ENCODE data around the gene LIMK2. TPM values are rescaled to one million over a fixed set of nuclear protein-coding genes. Genes with fewer than 3 reads are reported as not detected.
A peak's percentile ranks its signal among the peaks of the same experiment; 100 is the strongest.
"Not testable (repeated sequence)": the region's sequence is repeated elsewhere in the genome, so short reads cannot be mapped to it uniquely, and the experiment has no call there.

Gene LIMK2
- total and polyA plus RNA-seq, 9 of the 15 experiments (the other 6 are each of a cell fraction or from before 2014, with no cell fraction given) = 1.1 to 14.5 (median 8.5) TPM

GRCh38 chr22:31170971-31171370 lies 41.1 kb upstream of the LIMK2 start:
- no peak for TF ChIP-seq SRSF1 (IDR thresholded peaks at IDR 0.05; ENCODE audit: low read depth, low read length)
- TF ChIP-seq, protein P1, sequence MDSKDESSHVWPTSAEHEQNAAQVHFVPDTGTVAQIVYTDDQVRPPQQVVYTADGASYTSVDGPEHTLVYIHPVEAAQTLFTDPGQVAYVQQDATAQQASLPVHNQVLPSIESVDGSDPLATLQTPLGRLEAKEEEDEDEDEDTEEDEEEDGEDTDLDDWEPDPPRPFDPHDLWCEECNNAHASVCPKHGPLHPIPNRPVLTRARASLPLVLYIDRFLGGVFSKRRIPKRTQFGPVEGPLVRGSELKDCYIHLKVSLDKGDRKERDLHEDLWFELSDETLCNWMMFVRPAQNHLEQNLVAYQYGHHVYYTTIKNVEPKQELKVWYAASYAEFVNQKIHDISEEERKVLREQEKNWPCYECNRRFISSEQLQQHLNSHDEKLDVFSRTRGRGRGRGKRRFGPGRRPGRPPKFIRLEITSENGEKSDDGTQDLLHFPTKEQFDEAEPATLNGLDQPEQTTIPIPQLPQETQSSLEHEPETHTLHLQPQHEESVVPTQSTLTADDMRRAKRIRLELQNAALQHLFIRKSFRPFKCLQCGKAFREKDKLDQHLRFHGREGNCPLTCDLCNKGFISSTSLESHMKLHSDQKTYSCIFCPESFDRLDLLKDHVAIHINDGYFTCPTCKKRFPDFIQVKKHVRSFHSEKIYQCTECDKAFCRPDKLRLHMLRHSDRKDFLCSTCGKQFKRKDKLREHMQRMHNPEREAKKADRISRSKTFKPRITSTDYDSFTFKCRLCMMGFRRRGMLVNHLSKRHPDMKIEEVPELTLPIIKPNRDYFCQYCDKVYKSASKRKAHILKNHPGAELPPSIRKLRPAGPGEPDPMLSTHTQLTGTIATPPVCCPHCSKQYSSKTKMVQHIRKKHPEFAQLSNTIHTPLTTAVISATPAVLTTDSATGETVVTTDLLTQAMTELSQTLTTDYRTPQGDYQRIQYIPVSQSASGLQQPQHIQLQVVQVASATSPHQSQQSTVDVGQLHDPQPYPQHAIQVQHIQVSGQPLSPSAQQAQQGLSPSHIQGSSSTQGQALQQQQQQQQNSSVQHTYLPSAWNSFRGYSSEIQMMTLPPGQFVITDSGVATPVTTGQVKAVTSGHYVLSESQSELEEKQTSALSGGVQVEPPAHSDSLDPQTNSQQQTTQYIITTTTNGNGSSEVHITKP (IDR thresholded peaks at IDR 0.05; ENCODE audit: partially characterized antibody) = peak; percentile 8
- TF ChIP-seq ZC3H11A (IDR thresholded peaks at IDR 0.05; ENCODE audit: low read depth, low read length) = 0 out of 2 replicates have a peak, but pooled peaks have one; percentile 44
- FAIRE-seq (no peak), ATAC-seq (no peak), DNase-seq (ENCODE audit: extremely low read depth in 1 of 4, low spot score in 3 of 4) (no peak)
- Histone ChIP-seq H3K9ac (ENCODE audit: insufficient read depth in 1 of 2, low read depth in 2 of 2, low read length in 2 of 2) (no peak overlapping the region), H3K4me3 (no peak overlapping the region), H2AFZ (ENCODE audit: low read depth, low read length) (no peak overlapping the region), H3K4me2 (ENCODE audit: insufficient read depth, low read length) (no peak overlapping the region), H4K20me1 (replicated peaks; ENCODE audit: control insufficient read depth, insufficient read depth, low read length) (no peaks in the 10 kb centered on the region), H3K27me3 (ENCODE audit: control insufficient read depth in 2 of 2, insufficient read depth in 2 of 2, low read length in 2 of 2) (no peaks in the 10 kb centered on the region), H3K4me1 (replicated peaks in 1 of 2; ENCODE audit: control insufficient read depth in 2 of 2, insufficient read depth in 2 of 2, low read length in 2 of 2) (no peaks in the 10 kb centered on the region), H3K36me3 (ENCODE audit: control insufficient read depth, insufficient read depth, low read length) (no peaks in the 10 kb centered on the region), H3K9me1 (ENCODE audit: control insufficient read depth, insufficient read depth, low read length) (no peaks in the 10 kb centered on the region), H3K79me2 (ENCODE audit: control insufficient read depth, insufficient read depth, low read length) (no peaks in the 10 kb centered on the region; the same call in 2 of the 3 replicates), H3K27ac (ENCODE audit: extremely low read depth, low read depth, low read length) (no peak overlapping the region), H3K9me3 (replicated peaks; ENCODE audit: control insufficient read depth, insufficient read depth, low read depth, low read length) (no peaks in the 10 kb centered on the region)
- intact Hi-C loops (cut with micrococcal nuclease) = no loop called here
- no TSS peak for BruUV-seq (replicated peaks)
- CTCF ChIA-PET (ENCODE audit: low intra/inter-chr PET ratio) = no interaction called here
- in situ Hi-C loops (cut with MboI) = no loop called here
- POLR2A ChIA-PET = interaction anchor here (0.7 kb wide), 1 partner anchor 46 kb away, joined by 3 read pairs; no protein-coding TSS in a partner anchor
- no CpG with 5 or more reads among the region's 4 CpGs for WGBS (ENCODE audit: insufficient coverage, low coverage, missing lambda C conversion rate)

DNA sequence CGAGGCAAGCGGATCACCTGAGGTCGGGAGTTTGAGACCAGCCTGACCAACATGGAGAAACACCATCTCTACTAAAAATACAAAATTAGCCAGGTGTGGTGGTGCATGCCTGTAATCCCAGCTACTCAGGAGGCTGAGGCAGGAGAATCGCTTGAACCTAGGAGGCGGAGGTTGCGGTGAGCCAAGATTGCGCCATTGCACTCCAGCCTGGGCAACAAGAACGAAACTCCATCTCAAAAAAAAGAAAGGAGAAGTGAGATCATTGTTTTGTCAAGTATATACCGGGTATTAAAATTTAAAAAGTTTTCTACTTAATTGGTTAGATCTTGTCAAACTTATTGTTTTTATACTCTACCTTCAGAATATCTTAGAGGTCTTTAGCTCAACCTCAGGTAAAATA lies 40.4 kb upstream of the LIMK2 start:
- H3K27ac ChIP-seq (ENCODE audit: extremely low read depth, low read depth, low read length); POLR2A ChIA-PET; ATAC-seq; in situ Hi-C loops (cut with MboI); CTCF ChIA-PET (ENCODE audit: low intra/inter-chr PET ratio); DNase-seq (ENCODE audit: extremely low read depth in 1 of 4, low spot score in 3 of 4); H3K4me3 ChIP-seq; H3K36me3 ChIP-seq (ENCODE audit: control insufficient read depth, insufficient read depth, low read length); H4K20me1 ChIP-seq (replicated peaks; ENCODE audit: control insufficient read depth, insufficient read depth, low read length); FAIRE-seq; H3K9me1 ChIP-seq (ENCODE audit: control insufficient read depth, insufficient read depth, low read length); H3K9ac ChIP-seq (ENCODE audit: insufficient read depth in 1 of 2, low read depth in 2 of 2, low read length in 2 of 2); intact Hi-C loops (cut with micrococcal nuclease); H3K79me2 ChIP-seq (ENCODE audit: control insufficient read depth, insufficient read depth, low read length); H3K27me3 ChIP-seq (ENCODE audit: control insufficient read depth in 2 of 2, insufficient read depth in 2 of 2, low read length in 2 of 2); H3K4me2 ChIP-seq (ENCODE audit: insufficient read depth, low read length); H3K4me1 ChIP-seq (replicated peaks in 1 of 2; ENCODE audit: control insufficient read depth in 2 of 2, insufficient read depth in 2 of 2, low read length in 2 of 2); BruUV-seq (replicated peaks); H3K9me3 ChIP-seq (replicated peaks; ENCODE audit: control insufficient read depth, insufficient read depth, low read depth, low read length); H2AFZ ChIP-seq (ENCODE audit: low read depth, low read length): not testable (repeated sequence)
- 91% methylated on average over 5 of the region's 9 CpGs for WGBS (ENCODE audit: insufficient coverage, low coverage, missing lambda C conversion rate)

Data from K562 (cell line).